Upper lobe of right lung (tissue), 1 donor: ENCODE data around the gene GSK3B. TPM values are rescaled to one million over a fixed set of nuclear protein-coding genes. Genes with fewer than 3 reads are reported as not detected.

ENCODE experiments used
- ATAC-seq: fragments of 200-7000 bp; cut with Tn5 transposase; one replicate; pipeline ENCODE4 v1.9.1; 2020; ENCODE audit warnings: mild to moderate bottlenecking, moderate library complexity
- DNase-seq: peaks from one replicate; pipeline ENCODE4 v3.0.0-alpha.2; 2020
- H3K27ac ChIP-seq: fragments of 200-600 bp; one replicate; pipeline ENCODE4 v1.8.0; 2022
- H3K27me3 ChIP-seq: fragments of 200-600 bp; one replicate; pipeline ENCODE4 v1.8.0; 2022; ENCODE audit warnings: mild to moderate bottlenecking
- H3K36me3 ChIP-seq: fragments of 200-600 bp; one replicate; pipeline ENCODE4 v1.8.0; 2022
- H3K4me1 ChIP-seq: fragments of 200-600 bp; one replicate; pipeline ENCODE4 v1.8.0; 2022
- H3K4me3 ChIP-seq: fragments of 200-600 bp; one replicate; pipeline ENCODE4 v1.8.0; 2022; ENCODE audit warnings: mild to moderate bottlenecking
- H3K9me3 ChIP-seq: fragments of 200-600 bp; one replicate; pipeline ENCODE4 v1.8.0; 2022
- CTCF ChIP-seq: fragments of 200-600 bp; IDR thresholded peaks from one replicate; pipeline ENCODE4 v1.8.0; 2022; ENCODE audit warnings: antibody characterized with exemption
- intact Hi-C: fragments of 100-400 bp; cut with DNase I; formaldehyde crosslinking; loops from one replicate; pipeline ENCODE4 v1.11.0; 2022
- total RNA-seq: library from RNA; stranded (reverse); fragmentation: NEBNext Ultra II Directional; extraction: Animal tissue kit (Norgen Biotek cat#: 25700); gene quantifications from one replicate; pipeline ENCODE4 v1.2.1, GENCODE V29; 2021
- donor health status: DM: no; HTN: yes; CAD: no; lungs with severe emphysema.

GSK3B gene
- total RNA-seq, 1 donor from 2014 or later: 55.2 TPM

GRCh38 chr3:119849126-119849525 lies 245.1 kb downstream of the GSK3B start:
- H3K4me1 ChIP-seq: no peaks in the 10 kb centered on the region
- H3K27ac ChIP-seq: no peak overlapping the region
- ATAC-seq (no peak), DNase-seq (no peak)
- no peak for TF ChIP-seq CTCF
- intact Hi-C loops: no loop called here
- H3K27me3 ChIP-seq: no peaks in the 10 kb centered on the region
- no peak overlapping the region for H3K4me3 ChIP-seq
- H3K9me3 ChIP-seq: no peaks in the 10 kb centered on the region
- H3K36me3 ChIP-seq: no peaks in the 10 kb centered on the region

GRCh38 chr3:119841808-119842471 lies 252.3 kb downstream of the GSK3B start:
- Histone ChIP-seq H3K4me1 (no peaks in the 10 kb centered on the region), H3K4me3 (no peak overlapping the region), H3K27ac (no peak overlapping the region), H3K36me3 (peaks cover 17% of the 10 kb centered on the region), H3K27me3 (no peaks in the 10 kb centered on the region), H3K9me3 (no peaks in the 10 kb centered on the region)
- ATAC-seq (no peak), DNase-seq (no peak)
- intact Hi-C loops: no loop called here
- TF ChIP-seq CTCF: no peak

GRCh38 chr3:119835556-119835955 lies 258.7 kb downstream of the GSK3B start:
- DNase-seq (no peak), ATAC-seq (no peak)
- no peaks in the 10 kb centered on the region for H3K36me3 ChIP-seq
- TF ChIP-seq CTCF: no peak
- H3K4me1 ChIP-seq: no peaks in the 10 kb centered on the region
- intact Hi-C loops: no loop called here
- no peaks in the 10 kb centered on the region for H3K27me3 ChIP-seq
- H3K27ac ChIP-seq: no peak overlapping the region
- no peak overlapping the region for H3K4me3 ChIP-seq
- H3K9me3 ChIP-seq: no peaks in the 10 kb centered on the region

- H3K9me3 ChIP-seq: no peaks in the 10 kb centered on the region
- ATAC-seq (peak; percentile 77), DNase-seq (no peak)
- H3K4me3 ChIP-seq: no peak overlapping the region
- no peaks in the 10 kb centered on the region for H3K36me3 ChIP-seq
- no peaks in the 10 kb centered on the region for H3K27me3 ChIP-seq
- no peak overlapping the region for H3K27ac ChIP-seq
- intact Hi-C loops: no loop called here
- no peak for TF ChIP-seq CTCF
- no peaks in the 10 kb centered on the region for H3K4me1 ChIP-seq
Observed at GRCh38 chr3:119834754-119835370, 259.4 kb downstream of the GSK3B start.

- Histone ChIP-seq H3K9me3 (no peaks in the 10 kb centered on the region), H3K4me3 (no peak overlapping the region), H3K4me1 (no peaks in the 10 kb centered on the region), H3K27ac (no peak overlapping the region), H3K27me3 (no peaks in the 10 kb centered on the region), H3K36me3 (no peaks in the 10 kb centered on the region)
- no peak for DNase-seq
- ATAC-seq: no peak
- intact Hi-C loops: no loop called here
- no peak for TF ChIP-seq CTCF
Observed at GRCh38 chr3:119831941-119832371, 262.3 kb downstream of the GSK3B start.
